ENCODE data around the gene HOXD1.
A peak's percentile ranks its signal among the peaks of the same experiment; 100 is the strongest.

Gene HOXD1

DNA sequence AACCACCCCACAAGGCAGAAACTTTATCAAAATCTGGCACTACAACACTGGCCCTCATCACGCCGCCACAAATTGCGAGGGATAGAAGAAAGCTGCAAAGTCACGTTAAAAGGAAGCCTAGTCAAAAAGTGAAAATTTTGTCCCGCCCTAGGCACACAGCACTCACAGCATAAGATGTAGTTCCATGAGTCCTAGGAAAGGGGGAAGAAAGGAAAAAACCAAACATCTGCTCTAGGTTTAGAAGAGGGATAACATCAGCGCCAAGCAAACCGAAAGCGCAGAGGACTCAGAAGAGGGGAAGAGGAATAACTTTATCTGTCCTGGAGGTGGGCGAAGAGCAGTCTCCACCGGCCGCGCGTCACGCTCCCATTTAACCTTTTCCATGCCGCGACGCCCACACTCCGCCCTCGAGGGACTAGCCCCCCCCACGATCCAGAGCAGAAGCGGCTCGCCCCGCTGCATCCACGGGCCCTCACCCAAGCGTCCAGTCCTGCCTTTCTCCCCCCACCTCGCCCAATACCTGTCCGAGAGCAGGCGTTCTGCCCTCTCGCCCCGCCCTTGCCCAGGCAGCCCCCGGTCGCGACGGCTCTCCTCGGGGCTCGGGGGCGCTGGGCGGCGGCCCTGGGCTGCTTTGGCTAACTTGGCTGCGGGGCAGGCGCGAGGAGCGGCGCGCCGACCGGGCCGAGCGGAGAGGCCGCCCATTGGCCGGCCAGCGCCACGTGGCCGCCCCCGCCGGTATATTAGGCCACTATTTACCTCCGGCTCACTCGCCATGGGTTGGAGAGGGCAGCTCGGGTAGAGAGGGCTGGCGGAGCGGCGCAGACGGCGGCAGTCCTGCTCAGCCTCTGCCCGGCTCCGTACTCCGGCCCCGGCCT, at the start of gene HOXD1:
HOXD1 (plus strand) TSS at position 770 of the 875 bp plus-strand sequence. CDS start 134 bp downstream, outside the sequence.
- Histone ChIP-seq H3K36me3 (ENCODE audit: control insufficient read depth, low read length) (no peaks in the 10 kb centered on the region), H3K4me2 (ENCODE audit: low read length) (no peak within 1 kb of the TSS), H3K9me3 (ENCODE audit: control insufficient read depth, insufficient read depth, low read length) (no peaks in the 10 kb centered on the region; the same call in 1 of the 2 replicates), H3K4me1 (ENCODE audit: control insufficient read depth, low read length) (no peaks in the 10 kb centered on the region), H3K27ac (ENCODE audit: low read depth, low read length) (no peak within 1 kb of the TSS), H3K79me2 (ENCODE audit: control insufficient read depth, low read length) (no peaks in the 10 kb centered on the region), H3K4me3 (ENCODE audit: low read length) (no peak within 1 kb of the TSS), H3F3A (ENCODE audit: control insufficient read depth, insufficient read depth) (no peaks in the 10 kb centered on the region), H3K27me3 (ENCODE audit: control insufficient read depth, low read length) (peaks cover 7% of the 10 kb centered on the region), H3K9me2 (replicated peaks; ENCODE audit: control insufficient read depth, low read length) (no peaks in the 10 kb centered on the region), H4K20me1 (ENCODE audit: control insufficient read depth, insufficient read depth, low read depth, low read length) (no peaks in the 10 kb centered on the region)
- TF ChIP-seq, protein P1, sequence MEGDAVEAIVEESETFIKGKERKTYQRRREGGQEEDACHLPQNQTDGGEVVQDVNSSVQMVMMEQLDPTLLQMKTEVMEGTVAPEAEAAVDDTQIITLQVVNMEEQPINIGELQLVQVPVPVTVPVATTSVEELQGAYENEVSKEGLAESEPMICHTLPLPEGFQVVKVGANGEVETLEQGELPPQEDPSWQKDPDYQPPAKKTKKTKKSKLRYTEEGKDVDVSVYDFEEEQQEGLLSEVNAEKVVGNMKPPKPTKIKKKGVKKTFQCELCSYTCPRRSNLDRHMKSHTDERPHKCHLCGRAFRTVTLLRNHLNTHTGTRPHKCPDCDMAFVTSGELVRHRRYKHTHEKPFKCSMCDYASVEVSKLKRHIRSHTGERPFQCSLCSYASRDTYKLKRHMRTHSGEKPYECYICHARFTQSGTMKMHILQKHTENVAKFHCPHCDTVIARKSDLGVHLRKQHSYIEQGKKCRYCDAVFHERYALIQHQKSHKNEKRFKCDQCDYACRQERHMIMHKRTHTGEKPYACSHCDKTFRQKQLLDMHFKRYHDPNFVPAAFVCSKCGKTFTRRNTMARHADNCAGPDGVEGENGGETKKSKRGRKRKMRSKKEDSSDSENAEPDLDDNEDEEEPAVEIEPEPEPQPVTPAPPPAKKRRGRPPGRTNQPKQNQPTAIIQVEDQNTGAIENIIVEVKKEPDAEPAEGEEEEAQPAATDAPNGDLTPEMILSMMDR (IDR thresholded peaks at IDR 0.05; ENCODE audit: low read depth, low read length, poor library complexity, severe bottlenecking), result no peak
- no peak for TF ChIP-seq EZH2phosphoT487 (IDR thresholded peaks at IDR 0.05; ENCODE audit: borderline replicate concordance, low read length)

DNA sequence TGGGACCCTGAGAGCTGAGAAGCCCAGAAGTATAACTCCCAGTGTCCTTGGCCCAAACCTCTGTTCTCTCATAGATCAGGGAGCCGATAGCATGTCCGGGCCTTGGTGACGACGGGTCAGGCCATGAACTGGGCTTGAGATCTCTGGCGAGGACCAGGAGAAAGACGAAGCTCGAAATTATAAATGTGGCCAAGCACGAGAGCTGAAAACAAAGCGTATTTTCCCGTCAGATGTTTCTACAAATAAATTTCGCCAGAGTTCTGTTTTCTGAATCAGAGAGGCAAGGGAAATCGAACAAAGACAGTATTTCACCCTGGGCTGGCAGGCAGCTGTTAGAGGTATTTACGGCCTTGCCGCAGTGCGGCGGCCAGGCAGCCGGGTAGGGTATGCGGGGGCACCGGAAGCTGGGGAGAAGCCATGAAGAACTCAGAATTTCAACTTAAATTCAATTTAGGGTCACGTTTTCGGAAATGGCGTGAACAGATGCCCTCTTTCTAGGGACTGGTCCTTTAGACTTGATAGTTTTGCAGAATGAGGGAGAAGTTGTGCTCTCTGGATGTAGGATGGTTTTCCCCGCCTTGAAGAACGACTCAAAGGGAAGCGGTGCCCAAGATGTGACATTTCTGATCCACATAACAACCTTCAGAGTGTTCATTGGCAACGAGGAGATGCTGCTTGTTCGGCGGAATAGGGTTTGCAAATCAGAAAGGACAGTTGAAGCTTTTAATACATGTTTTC, 49.4 kb upstream of the HOXD1 start:
- H3K27me3 ChIP-seq (ENCODE audit: control insufficient read depth, low read length), result peaks cover 6% of the 10 kb centered on the region; the same call in 1 of the 2 replicates
- no peak overlapping the region for H3K27ac ChIP-seq (ENCODE audit: low read depth, low read length)
- H3K4me2 ChIP-seq (ENCODE audit: low read length), result no peak overlapping the region
- H3K36me3 ChIP-seq (ENCODE audit: control insufficient read depth, low read length), result no peaks in the 10 kb centered on the region
- H3F3A ChIP-seq (ENCODE audit: control insufficient read depth, insufficient read depth), result no peaks in the 10 kb centered on the region
- no peaks in the 10 kb centered on the region for H3K79me2 ChIP-seq (ENCODE audit: control insufficient read depth, low read length)
- H3K9me2 ChIP-seq (replicated peaks; ENCODE audit: control insufficient read depth, low read length), result no peaks in the 10 kb centered on the region
- H3K4me3 ChIP-seq (ENCODE audit: low read length), result no peak overlapping the region
- H4K20me1 ChIP-seq (ENCODE audit: control insufficient read depth, insufficient read depth, low read depth, low read length), result no peaks in the 10 kb centered on the region
- H3K4me1 ChIP-seq (ENCODE audit: control insufficient read depth, low read length), result peaks cover 3% of the 10 kb centered on the region; the same call in 1 of the 2 replicates
- TF ChIP-seq, protein P1 (IDR thresholded peaks at IDR 0.05; ENCODE audit: low read depth, low read length, poor library complexity, severe bottlenecking), result no peak
- TF ChIP-seq EZH2phosphoT487 (IDR thresholded peaks at IDR 0.05; ENCODE audit: borderline replicate concordance, low read length), result no peak
- no peaks in the 10 kb centered on the region for H3K9me3 ChIP-seq (ENCODE audit: control insufficient read depth, insufficient read depth, low read length)

DNA sequence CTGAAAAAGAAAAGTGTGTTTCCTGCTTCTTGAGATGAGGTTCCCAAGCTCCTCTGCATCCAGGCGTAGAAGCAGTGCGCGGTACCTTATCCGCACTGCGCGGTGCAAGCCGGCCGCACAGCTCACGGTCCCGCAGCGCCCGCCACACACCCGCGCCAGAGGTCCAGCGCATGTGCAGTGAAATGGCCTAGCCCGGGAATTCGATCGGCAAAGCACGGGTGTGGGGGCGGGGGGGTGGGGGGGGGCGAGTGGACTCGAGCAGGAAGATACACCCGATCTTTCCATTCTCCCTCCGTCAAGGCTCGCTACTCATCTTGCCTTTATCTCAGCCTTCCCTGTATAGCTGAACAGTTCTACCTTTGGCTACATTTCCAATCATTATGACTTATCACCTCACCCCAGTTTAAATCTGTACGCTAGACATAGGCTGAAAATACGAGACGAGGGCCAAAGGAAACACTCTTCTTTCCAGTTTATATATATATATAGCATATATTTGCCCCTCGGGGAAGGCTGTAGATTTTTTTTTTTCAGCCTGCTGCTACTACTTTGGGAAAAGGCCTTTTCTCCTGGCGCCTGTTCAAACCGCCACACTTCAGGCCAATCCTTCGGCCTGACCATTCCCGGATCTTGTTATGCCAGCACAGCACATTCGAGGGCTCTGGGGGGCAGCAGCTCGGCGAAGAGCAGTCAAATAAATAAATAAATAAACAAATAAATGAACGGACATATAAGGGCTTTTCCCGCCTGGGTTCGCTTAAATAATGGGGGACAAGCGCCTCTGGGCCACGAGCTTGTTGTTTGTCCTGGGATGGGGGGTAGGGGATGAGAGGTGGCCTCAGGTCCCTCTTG, 48.6 kb upstream of the HOXD1 start:
- H3F3A ChIP-seq (ENCODE audit: control insufficient read depth, insufficient read depth), result no peaks in the 10 kb centered on the region
- no peaks in the 10 kb centered on the region for H3K9me3 ChIP-seq (ENCODE audit: control insufficient read depth, insufficient read depth, low read length)
- H3K9me2 ChIP-seq (replicated peaks; ENCODE audit: control insufficient read depth, low read length), result no peaks in the 10 kb centered on the region
- H3K4me2 ChIP-seq (ENCODE audit: low read length), result peak overlapping the region; percentile 62
- H3K36me3 ChIP-seq (ENCODE audit: control insufficient read depth, low read length), result no peaks in the 10 kb centered on the region
- no peak overlapping the region for H3K27ac ChIP-seq (ENCODE audit: low read depth, low read length)
- H3K4me1 ChIP-seq (ENCODE audit: control insufficient read depth, low read length), result peaks cover 3% of the 10 kb centered on the region; the same call in 1 of the 2 replicates
- H3K27me3 ChIP-seq (ENCODE audit: control insufficient read depth, low read length), result 0 out of 2 replicates have a peak, but pooled peaks cover 2% of the 10 kb centered on the region
- H3K79me2 ChIP-seq (ENCODE audit: control insufficient read depth, low read length), result no peaks in the 10 kb centered on the region
- no peak for TF ChIP-seq EZH2phosphoT487 (IDR thresholded peaks at IDR 0.05; ENCODE audit: borderline replicate concordance, low read length)
- peak overlapping the region; percentile 61 for H3K4me3 ChIP-seq (ENCODE audit: low read length)
- no peaks in the 10 kb centered on the region for H4K20me1 ChIP-seq (ENCODE audit: control insufficient read depth, insufficient read depth, low read depth, low read length)
